ENCODE results near the gene AHI1.

DNA sequence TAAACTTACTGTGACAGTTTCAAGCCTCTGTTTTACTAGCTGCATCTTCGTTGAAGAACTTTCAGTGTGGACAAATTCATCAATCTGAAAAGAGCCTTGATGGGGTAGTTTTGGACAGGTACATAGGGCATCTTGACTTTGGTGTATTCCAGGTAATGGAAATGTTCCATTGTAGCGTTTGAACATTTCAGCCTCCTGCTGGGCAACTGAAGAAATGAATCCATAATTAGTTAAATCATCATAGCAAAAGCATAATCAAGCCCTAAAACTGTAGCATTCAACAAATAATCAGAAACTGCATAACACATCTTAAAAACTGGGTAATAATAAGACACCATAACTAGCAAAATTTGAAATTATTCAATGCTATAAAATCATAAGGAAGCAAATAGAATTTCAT, 86.2 kb downstream of the AHI1 start:
- TF ChIP-seq ZNF292 (tag by site-specific recombination; IDR thresholded peaks at IDR 0.05; ENCODE audit: borderline replicate concordance, low read depth) (no peak), ZNF416 (tag by site-specific recombination; IDR thresholded peaks at IDR 0.05) (no peak), ZFP41 (tag by site-specific recombination; IDR thresholded peaks at IDR 0.05; ENCODE audit: borderline replicate concordance) (no peak), ZNF670 (tag by site-specific recombination; IDR thresholded peaks at IDR 0.05; ENCODE audit: low read depth) (no peak)

Measured in HEK293 (cell line).